HL-60 (cell line): ENCODE measurements around the gene SLC22A31.

ENCODE experiments used
- POLR2AphosphoS5 ChIP-seq: IDR thresholded peaks from 2 replicates; pipeline ENCODE4 v1.6.1; 2012; ENCODE audit warnings: low read depth
- REST ChIP-seq: IDR thresholded peaks from 2 replicates; pipeline ENCODE4 v1.6.1; 2012; ENCODE audit warnings: low read depth; ENCODE audit not compliant: insufficient replicate concordance
- TF ChIP-seq, protein P1 (sequence below): IDR thresholded peaks from one replicate; pipeline ENCODE4 v1.5.1; 2011; ENCODE audit warnings: low read length, control low read depth, inconsistent platforms; ENCODE audit not compliant: insufficient read depth

- TF ChIP-seq, protein P1, sequence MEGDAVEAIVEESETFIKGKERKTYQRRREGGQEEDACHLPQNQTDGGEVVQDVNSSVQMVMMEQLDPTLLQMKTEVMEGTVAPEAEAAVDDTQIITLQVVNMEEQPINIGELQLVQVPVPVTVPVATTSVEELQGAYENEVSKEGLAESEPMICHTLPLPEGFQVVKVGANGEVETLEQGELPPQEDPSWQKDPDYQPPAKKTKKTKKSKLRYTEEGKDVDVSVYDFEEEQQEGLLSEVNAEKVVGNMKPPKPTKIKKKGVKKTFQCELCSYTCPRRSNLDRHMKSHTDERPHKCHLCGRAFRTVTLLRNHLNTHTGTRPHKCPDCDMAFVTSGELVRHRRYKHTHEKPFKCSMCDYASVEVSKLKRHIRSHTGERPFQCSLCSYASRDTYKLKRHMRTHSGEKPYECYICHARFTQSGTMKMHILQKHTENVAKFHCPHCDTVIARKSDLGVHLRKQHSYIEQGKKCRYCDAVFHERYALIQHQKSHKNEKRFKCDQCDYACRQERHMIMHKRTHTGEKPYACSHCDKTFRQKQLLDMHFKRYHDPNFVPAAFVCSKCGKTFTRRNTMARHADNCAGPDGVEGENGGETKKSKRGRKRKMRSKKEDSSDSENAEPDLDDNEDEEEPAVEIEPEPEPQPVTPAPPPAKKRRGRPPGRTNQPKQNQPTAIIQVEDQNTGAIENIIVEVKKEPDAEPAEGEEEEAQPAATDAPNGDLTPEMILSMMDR, result no peak
- TF ChIP-seq POLR2AphosphoS5 (no peak), REST (no peak)
Observed at GRCh38 chr16:89194340-89195311, 5.7 kb downstream of the SLC22A31 start.
